Esophagus muscularis mucosa (tissue), 3 donors: ENCODE measurements around the gene ARHGAP23.

ENCODE experiments used
- POLR2A ChIP-seq: fragments of 450-650 bp; IDR thresholded peaks from one replicate; pipeline ENCODE4 v1.6.1; 2017; ENCODE audit warnings: antibody characterized with exemption, moderate library complexity, mild to moderate bottlenecking, low read depth
- POLR2AphosphoS5 ChIP-seq, 2 donors: sonication (generic); formaldehyde crosslinking; IDR thresholded peaks; one replicate each; pipeline ENCODE4 v1.6.1; 2017; ENCODE audit warnings: antibody characterized with exemption in 2 of 2
- TF ChIP-seq, protein P1 (sequence below), 3 experiments: fragments of 200-600 bp in 2 of 3; fragments of 450-650 bp in 1 of 3; sonication (generic) in 2 of 3; IDR thresholded peaks; one replicate each; pipeline ENCODE4 v1.5.1; 2017 to 2019; ENCODE audit warnings: antibody characterized with exemption in 3 of 3, mild to moderate bottlenecking in 2 of 3, moderate library complexity in 1 of 3

DNA sequence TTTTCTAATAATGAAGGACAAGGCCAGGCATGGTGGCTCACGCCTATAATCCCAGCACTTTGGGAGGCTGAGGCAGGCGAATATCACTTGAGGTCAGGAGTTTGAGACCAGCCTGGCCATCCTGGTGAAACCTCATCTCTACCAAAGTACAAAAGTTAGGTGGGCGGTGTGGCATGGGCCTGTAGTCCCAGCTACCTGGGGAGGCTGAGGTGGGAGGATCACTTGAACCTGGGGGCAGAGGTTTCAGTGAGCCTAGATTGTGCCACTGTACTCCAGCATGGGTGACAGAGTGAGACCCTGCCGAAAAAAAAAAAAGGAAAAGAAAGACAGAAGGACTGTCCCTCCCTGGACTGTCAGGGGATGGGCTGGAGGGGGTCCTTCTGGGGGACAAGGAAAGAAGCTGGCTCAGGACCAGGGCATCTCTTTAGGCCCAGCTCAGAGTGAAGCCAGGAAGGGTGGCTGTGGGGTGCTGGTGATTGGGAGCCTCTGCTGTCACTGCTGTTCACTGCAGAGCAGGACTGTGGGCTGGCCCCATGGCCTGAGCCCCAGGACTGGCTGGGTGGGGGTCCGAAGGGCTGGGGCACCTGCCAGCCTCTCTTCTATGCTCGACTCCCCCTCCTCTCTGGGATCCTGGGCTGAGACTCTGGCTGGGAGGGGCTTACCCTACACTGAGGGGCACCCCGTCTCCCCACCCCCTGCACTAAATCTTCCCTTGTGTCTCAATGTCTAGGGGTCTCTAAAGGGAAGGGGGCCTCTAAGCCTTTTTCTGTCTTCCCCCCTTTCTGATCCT is 909 bp upstream of the ARHGAP23 start:
- TF ChIP-seq, protein P1, sequence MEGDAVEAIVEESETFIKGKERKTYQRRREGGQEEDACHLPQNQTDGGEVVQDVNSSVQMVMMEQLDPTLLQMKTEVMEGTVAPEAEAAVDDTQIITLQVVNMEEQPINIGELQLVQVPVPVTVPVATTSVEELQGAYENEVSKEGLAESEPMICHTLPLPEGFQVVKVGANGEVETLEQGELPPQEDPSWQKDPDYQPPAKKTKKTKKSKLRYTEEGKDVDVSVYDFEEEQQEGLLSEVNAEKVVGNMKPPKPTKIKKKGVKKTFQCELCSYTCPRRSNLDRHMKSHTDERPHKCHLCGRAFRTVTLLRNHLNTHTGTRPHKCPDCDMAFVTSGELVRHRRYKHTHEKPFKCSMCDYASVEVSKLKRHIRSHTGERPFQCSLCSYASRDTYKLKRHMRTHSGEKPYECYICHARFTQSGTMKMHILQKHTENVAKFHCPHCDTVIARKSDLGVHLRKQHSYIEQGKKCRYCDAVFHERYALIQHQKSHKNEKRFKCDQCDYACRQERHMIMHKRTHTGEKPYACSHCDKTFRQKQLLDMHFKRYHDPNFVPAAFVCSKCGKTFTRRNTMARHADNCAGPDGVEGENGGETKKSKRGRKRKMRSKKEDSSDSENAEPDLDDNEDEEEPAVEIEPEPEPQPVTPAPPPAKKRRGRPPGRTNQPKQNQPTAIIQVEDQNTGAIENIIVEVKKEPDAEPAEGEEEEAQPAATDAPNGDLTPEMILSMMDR (IDR thresholded peaks at IDR 0.05) = no peak
- no peak for TF ChIP-seq POLR2A
- no peak for TF ChIP-seq POLR2AphosphoS5 (IDR thresholded peaks at IDR 0.05)
